HS-27A (cell line): Measurements from ENCODE around the gene ZNF618.

Experiments
- DNase-seq: peaks from one replicate; pipeline ENCODE4 v3.0.0-alpha.2; 2012; ENCODE audit warnings: low read depth, missing footprints

The ZNF618 gene

GRCh38 chr9:114060070-114060469 lies 184.0 kb downstream of the ZNF618 start:
- DNase-seq, result no peak

- no peak for DNase-seq
These were observed 184.6 kb downstream of the ZNF618 start for GRCh38 chr9:114060711-114061110.

GRCh38 chr9:114061292-114061691 lies 185.2 kb downstream of the ZNF618 start:
- DNase-seq, result no peak

- no peak for DNase-seq
These were observed 185.8 kb downstream of the ZNF618 start for GRCh38 chr9:114061830-114062474.

DNA sequence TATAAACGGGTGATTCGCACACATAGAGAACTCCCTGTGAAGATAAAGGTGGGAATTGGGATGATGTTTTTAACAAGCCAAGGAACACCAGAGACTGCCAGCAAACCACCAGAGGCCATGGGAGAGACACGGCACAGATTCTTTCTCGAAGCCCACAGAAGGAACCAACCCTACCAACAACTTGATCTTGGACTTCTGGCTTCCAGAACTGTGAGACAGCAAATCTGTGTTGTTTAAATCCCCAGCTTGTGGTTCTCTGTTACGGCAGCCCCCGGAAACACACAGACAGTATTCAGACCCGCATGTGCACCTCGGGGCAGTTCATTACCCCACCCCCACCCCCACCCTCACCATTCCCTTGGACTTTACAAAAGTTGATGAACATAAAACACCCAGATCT lies 189.2 kb downstream of the ZNF618 start:
- DNase-seq, result no peak

DNA sequence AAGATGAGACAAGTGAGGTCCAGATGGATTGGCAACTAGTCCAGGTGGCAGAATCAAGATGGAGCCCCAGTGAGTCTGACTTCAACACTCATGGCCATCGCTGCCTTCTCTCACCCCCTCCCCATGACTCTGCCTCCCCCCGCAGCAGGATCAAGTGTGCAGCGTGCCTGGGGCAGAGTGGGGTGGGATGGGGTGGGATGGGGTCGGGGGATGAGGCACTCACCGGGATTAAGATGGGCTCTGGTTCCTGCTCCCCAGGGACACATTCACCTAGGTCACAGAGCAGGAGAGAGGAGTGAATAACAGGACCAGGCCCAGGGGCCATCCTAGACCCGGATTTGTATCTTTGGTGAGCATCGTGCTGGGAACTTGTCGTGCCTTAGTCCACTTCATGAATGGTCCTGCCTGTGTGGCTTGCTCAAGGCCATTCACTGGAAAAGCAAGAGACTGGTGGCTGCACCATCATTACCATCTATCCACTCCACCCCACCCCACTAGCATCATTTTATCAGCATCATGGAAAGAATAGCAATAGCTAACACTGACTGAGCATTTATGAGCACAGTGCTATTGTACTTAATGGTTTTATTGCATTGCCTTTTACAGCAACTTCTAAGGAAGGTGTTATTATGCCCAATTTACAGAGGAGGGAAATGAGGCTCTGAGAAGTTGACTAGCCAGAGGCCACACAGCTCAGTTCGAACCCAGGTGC lies 193.5 kb downstream of the ZNF618 start:
- no peak for DNase-seq

GRCh38 chr9:114070188-114071103 lies 194.3 kb downstream of the ZNF618 start:
- DNase-seq, result no peak

- no peak for DNase-seq
These were observed 195.2 kb downstream of the ZNF618 start for GRCh38 chr9:114071197-114071795.

- no peak for DNase-seq
These were observed 196.4 kb downstream of the ZNF618 start for GRCh38 chr9:114072184-114073140.

GRCh38 chr9:114075602-114076001 lies 199.5 kb downstream of the ZNF618 start:
- no peak for DNase-seq

GRCh38 chr9:114076237-114077161 lies 200.4 kb downstream of the ZNF618 start:
- no peak for DNase-seq

- no peak for DNase-seq
These were observed 201.2 kb downstream of the ZNF618 start for GRCh38 chr9:114077162-114077837.

DNA sequence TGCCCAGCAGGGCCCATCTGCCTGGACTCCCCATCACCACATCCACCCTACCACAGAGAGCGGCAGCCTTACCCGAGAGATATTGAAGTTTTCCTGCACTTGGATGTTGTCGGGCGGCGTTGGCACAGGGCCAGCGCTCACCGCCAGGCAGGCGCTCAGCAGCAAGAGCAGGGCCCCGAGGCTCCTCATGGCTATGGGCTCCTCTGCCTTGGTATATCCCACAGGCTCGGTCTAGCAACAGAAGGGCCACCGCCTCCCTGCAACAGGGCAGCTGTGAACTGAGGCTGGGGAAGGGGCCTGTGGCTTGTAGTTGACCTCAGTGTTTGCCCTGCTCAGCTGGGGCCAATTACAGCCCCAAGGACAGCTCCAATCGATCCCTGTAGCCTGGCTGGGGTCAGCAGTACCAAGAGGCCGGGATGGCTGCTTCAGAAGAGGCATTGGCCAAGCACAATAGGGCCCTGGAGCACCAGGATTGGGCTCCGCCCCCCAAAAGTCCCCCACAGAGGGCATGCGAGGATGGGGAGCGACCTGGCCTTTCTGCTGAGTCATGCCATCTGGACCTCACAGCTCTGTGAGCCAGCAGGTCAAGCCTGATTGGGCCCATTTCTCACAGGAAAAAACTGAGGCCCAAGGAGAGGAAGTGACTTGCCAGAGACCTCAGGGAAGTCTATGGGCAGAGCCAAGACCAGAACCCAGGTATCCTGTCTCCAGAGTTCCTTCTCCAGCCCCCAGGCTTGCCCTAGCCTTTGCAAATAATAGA lies 202.1 kb downstream of the ZNF618 start, which contains the start of gene AMBP:
Gene AMBP, minus strand, starts transcription at position 280 of the 760 bp plus-strand sequence. Its CDS starts 91 bp downstream, at position 189.
- DNase-seq, result no peak

DNA sequence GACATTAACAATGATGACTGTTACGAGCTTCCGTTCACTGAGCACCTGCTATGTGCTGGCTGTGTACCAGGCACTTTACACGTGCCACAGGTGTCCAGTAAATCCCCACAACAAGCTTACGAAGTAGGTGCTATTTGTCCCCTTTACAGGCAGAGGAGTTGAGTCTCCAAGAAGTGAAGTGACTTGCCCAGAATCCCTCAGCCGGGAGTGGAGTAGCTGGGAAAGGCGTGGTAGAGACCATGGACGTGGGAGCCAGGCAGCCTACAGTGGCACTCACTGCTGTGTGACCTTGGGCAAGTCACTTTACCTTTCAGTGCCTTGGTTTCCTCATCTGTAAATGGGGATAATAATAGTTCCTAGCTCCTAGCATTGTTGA lies 202.7 kb downstream of the ZNF618 start:
- DNase-seq, result no peak

GRCh38 chr9:114080195-114080772 lies 204.2 kb downstream of the ZNF618 start:
- no peak for DNase-seq

GRCh38 chr9:114080773-114081440 lies 204.8 kb downstream of the ZNF618 start:
- no peak for DNase-seq

GRCh38 chr9:114081441-114082016 lies 205.4 kb downstream of the ZNF618 start:
- no peak for DNase-seq
